ENCODE measurements around the gene STEAP2. TPM values are rescaled to one million over a fixed set of nuclear protein-coding genes. Genes with fewer than 3 reads are reported as not detected.
A peak's percentile ranks its signal among the peaks of the same experiment; 100 is the strongest.

Gene STEAP2
- total RNA-seq, 1 experiment from 2014 or later = 134 TPM

- BruUV-seq (replicated peaks) = no TSS peak
- intact Hi-C loops (cut with micrococcal nuclease; ENCODE audit: unreplicated experiment) = loop anchor here (1.0 to 5.0 kb wide), 2 partner anchors 50 to 108 kb away; partner anchors contain the start of genes STEAP1 and STEAP2
- peak; percentile 65 for DNase-seq (ENCODE audit: low spot score)
- Histone ChIP-seq H3K9me3 (ENCODE audit: low read depth, low read length, poor library complexity, severe bottlenecking) (no peaks in the 10 kb centered on the region), H3K4me3 (ENCODE audit: low read depth, low read length, poor library complexity, severe bottlenecking) (no peak overlapping the region), H3K36me3 (ENCODE audit: insufficient read depth, low read length, poor library complexity, severe bottlenecking) (no peaks in the 10 kb centered on the region), H3K4me1 (ENCODE audit: insufficient read depth, low read length, poor library complexity, severe bottlenecking) (peaks cover 33% of the 10 kb centered on the region), H3K27me3 (replicated peaks; ENCODE audit: insufficient read depth, low read depth, low read length, poor library complexity) (no peaks in the 10 kb centered on the region), H3K27ac (ENCODE audit: low read depth, low read length, poor library complexity, severe bottlenecking) (peak overlapping the region; percentile 2)
- no peak for TF ChIP-seq EZH2 (IDR thresholded peaks at IDR 0.05; ENCODE audit: borderline replicate concordance, low read depth, low read length, poor library complexity, severe bottlenecking)
- TF ChIP-seq CTCF (conservative IDR thresholded peaks at IDR 0.05; ENCODE audit: low read depth, low read length) = peak; percentile 64
- CTCF ChIA-PET = no interaction called here
- POLR2A ChIA-PET (ENCODE audit: low non-redundant PET) = no interaction called here
Observed at GRCh38 chr7:90262438-90262837, 50.9 kb downstream of the STEAP2 start.

GRCh38 chr7:90266808-90267207 lies 55.3 kb downstream of the STEAP2 start:
- Histone ChIP-seq H3K4me1 (ENCODE audit: insufficient read depth, low read length, poor library complexity, severe bottlenecking) (peaks cover 32% of the 10 kb centered on the region), H3K27ac (ENCODE audit: low read depth, low read length, poor library complexity, severe bottlenecking) (peak overlapping the region; percentile 57), H3K36me3 (ENCODE audit: insufficient read depth, low read length, poor library complexity, severe bottlenecking) (no peaks in the 10 kb centered on the region), H3K9me3 (ENCODE audit: low read depth, low read length, poor library complexity, severe bottlenecking) (no peaks in the 10 kb centered on the region), H3K4me3 (ENCODE audit: low read depth, low read length, poor library complexity, severe bottlenecking) (peak overlapping the region; percentile 12), H3K27me3 (replicated peaks; ENCODE audit: insufficient read depth, low read depth, low read length, poor library complexity) (no peaks in the 10 kb centered on the region)
- ChIA-PET CTCF (no interaction called here), POLR2A (ENCODE audit: low non-redundant PET) (no interaction called here)
- TF ChIP-seq EZH2 (IDR thresholded peaks at IDR 0.05; ENCODE audit: borderline replicate concordance, low read depth, low read length, poor library complexity, severe bottlenecking) = no peak
- TF ChIP-seq CTCF (conservative IDR thresholded peaks at IDR 0.05; ENCODE audit: low read depth, low read length) = no peak
- DNase-seq (ENCODE audit: low spot score) = peak; percentile 33
- no TSS peak for BruUV-seq (replicated peaks)
- intact Hi-C loops (cut with micrococcal nuclease; ENCODE audit: unreplicated experiment) = loop anchor here (5.0 kb wide), 1 partner anchor 145 kb away; no protein-coding TSS in a partner anchor

GRCh38 chr7:90267263-90267858 lies 55.8 kb downstream of the STEAP2 start:
- Histone ChIP-seq H3K27me3 (replicated peaks; ENCODE audit: insufficient read depth, low read depth, low read length, poor library complexity) (no peaks in the 10 kb centered on the region), H3K4me1 (ENCODE audit: insufficient read depth, low read length, poor library complexity, severe bottlenecking) (peaks cover 30% of the 10 kb centered on the region), H3K4me3 (ENCODE audit: low read depth, low read length, poor library complexity, severe bottlenecking) (peak overlapping the region; percentile 12), H3K27ac (ENCODE audit: low read depth, low read length, poor library complexity, severe bottlenecking) (peak overlapping the region; percentile 57), H3K36me3 (ENCODE audit: insufficient read depth, low read length, poor library complexity, severe bottlenecking) (no peaks in the 10 kb centered on the region), H3K9me3 (ENCODE audit: low read depth, low read length, poor library complexity, severe bottlenecking) (no peaks in the 10 kb centered on the region)
- ChIA-PET CTCF (no interaction called here), POLR2A (ENCODE audit: low non-redundant PET) (no interaction called here)
- BruUV-seq (replicated peaks) = no TSS peak
- intact Hi-C loops (cut with micrococcal nuclease; ENCODE audit: unreplicated experiment) = loop anchor here (5.0 kb wide), 1 partner anchor 145 kb away; no protein-coding TSS in a partner anchor
- DNase-seq (ENCODE audit: low spot score) = peak; percentile 32
- TF ChIP-seq EZH2 (IDR thresholded peaks at IDR 0.05; ENCODE audit: borderline replicate concordance, low read depth, low read length, poor library complexity, severe bottlenecking) = no peak
- TF ChIP-seq CTCF (conservative IDR thresholded peaks at IDR 0.05; ENCODE audit: low read depth, low read length) = no peak
